Neuronal stem cell (in vitro differentiated cells): Measurements from ENCODE around the gene KCNH6.

Experiments used
- DNase-seq: peaks from one replicate; pipeline ENCODE4 v3.0.0-alpha.2; 2013; ENCODE audit warnings: low spot score
- H2AFZ ChIP-seq: one replicate; pipeline ENCODE4 v1.6.1; 2013; ENCODE audit warnings: mild to moderate bottlenecking, low read length, inconsistent platforms
- H2AK5ac ChIP-seq: 2 replicates; pipeline ENCODE4 v1.6.1; 2013; ENCODE audit warnings: low read depth, mild to moderate bottlenecking, inconsistent platforms, low read length, moderate library complexity, mixed read lengths
- H2BK120ac ChIP-seq: 2 replicates; pipeline ENCODE4 v1.6.1; 2013; ENCODE audit warnings: low read depth, mild to moderate bottlenecking, inconsistent platforms, low read length, moderate library complexity, mixed read lengths
- H2BK12ac ChIP-seq: one replicate; pipeline ENCODE4 v1.6.1; 2013; ENCODE audit warnings: low read length, inconsistent platforms
- H2BK15ac ChIP-seq: 2 replicates; pipeline ENCODE4 v1.6.1; 2013; ENCODE audit warnings: mild to moderate bottlenecking, low read length, inconsistent platforms, mixed read lengths
- H2BK5ac ChIP-seq: one replicate; pipeline ENCODE4 v1.6.1; 2013; ENCODE audit warnings: inconsistent platforms, mild to moderate bottlenecking, low read length, moderate library complexity
- H3K14ac ChIP-seq: one replicate; pipeline ENCODE4 v1.6.1; 2013; ENCODE audit warnings: low read length, inconsistent platforms
- H3K18ac ChIP-seq: 2 replicates; pipeline ENCODE4 v1.6.1; 2013; ENCODE audit warnings: low read length, inconsistent platforms
- H3K23ac ChIP-seq: 2 replicates; pipeline ENCODE4 v1.6.1; 2013; ENCODE audit warnings: low read depth, mild to moderate bottlenecking, mixed read lengths, low read length, inconsistent platforms; ENCODE audit not compliant: poor library complexity
- H3K27ac ChIP-seq: replicated peaks from 3 replicates; pipeline ENCODE4 v1.5.1; 2013; ENCODE audit warnings: low read length, inconsistent platforms
- H3K27me3 ChIP-seq, 3 experiments: 2 replicates each; pipeline ENCODE4 v1.6.1; 2013; ENCODE audit warnings: low read length in 3 of 3, mild to moderate bottlenecking in 2 of 3, inconsistent platforms in 1 of 3, low read depth in 1 of 3, mixed read lengths in 1 of 3, moderate library complexity in 1 of 3; ENCODE audit not compliant: control insufficient read depth in 3 of 3, insufficient read depth in 3 of 3
- H3K36me3 ChIP-seq, 2 donors: replicated peaks in 1 of 2; 2 replicates each; pipeline ENCODE4 v1.6.1; 2013; ENCODE audit warnings: low read length in 2 of 2; ENCODE audit not compliant: control insufficient read depth in 2 of 2, insufficient read depth in 2 of 2
- H3K4ac ChIP-seq: 2 replicates; pipeline ENCODE4 v1.6.1; 2013; ENCODE audit warnings: inconsistent platforms, mild to moderate bottlenecking, low read length, moderate library complexity
- H3K4me1 ChIP-seq, 2 donors: 1 replicate in 1 of 2; 2 replicates in 1 of 2; pipeline ENCODE4 v1.6.1; 2013; ENCODE audit warnings: low read length in 2 of 2, low read depth in 1 of 2; ENCODE audit not compliant: control insufficient read depth in 2 of 2, insufficient read depth in 1 of 2
- H3K4me2 ChIP-seq: one replicate; pipeline ENCODE4 v1.6.1; 2013; ENCODE audit warnings: mild to moderate bottlenecking, low read length, inconsistent platforms; ENCODE audit not compliant: insufficient read depth, poor library complexity, severe bottlenecking
- H3K4me3 ChIP-seq, 2 donors: 2 replicates each; pipeline ENCODE4 v1.5.1; 2013; ENCODE audit warnings: low read length in 2 of 2, mild to moderate bottlenecking in 2 of 2, inconsistent platforms in 1 of 2, moderate library complexity in 1 of 2
- H3K79me1 ChIP-seq: one replicate; pipeline ENCODE4 v1.6.1; 2013; ENCODE audit warnings: low read depth, mild to moderate bottlenecking, inconsistent platforms, low read length, moderate library complexity
- H3K9ac ChIP-seq: one replicate; pipeline ENCODE4 v1.6.1; 2013; ENCODE audit warnings: mild to moderate bottlenecking, low read depth, low read length, inconsistent platforms; ENCODE audit not compliant: poor library complexity
- H3K9me3 ChIP-seq, 2 donors: replicated peaks in 1 of 2; 2 replicates each; pipeline versions ENCODE3 to v1.6.1; 2013; ENCODE audit warnings: low read length in 2 of 2, mild to moderate bottlenecking in 2 of 2, inconsistent platforms in 1 of 2, low read depth in 1 of 2, mixed read lengths in 1 of 2, moderate library complexity in 1 of 2; ENCODE audit not compliant: control insufficient read depth in 2 of 2, insufficient read depth in 1 of 2
- H4K8ac ChIP-seq: one replicate; pipeline ENCODE4 v1.6.1; 2013; ENCODE audit warnings: low read depth, mild to moderate bottlenecking, inconsistent platforms, low read length, moderate library complexity
- H4K91ac ChIP-seq: one replicate; pipeline ENCODE4 v1.6.1; 2013; ENCODE audit warnings: low read length, low read depth, mild to moderate bottlenecking, inconsistent platforms; ENCODE audit not compliant: poor library complexity
- WGBS, 2 donors: extraction: QIAGEN DNeasy Blood & Tissue Kit; methylation state at CpG; one replicate each; pipeline ENCODE4 v1.1.7; 2013; ENCODE audit warnings: missing lambda C conversion rate in 2 of 2, mixed read lengths in 1 of 2; ENCODE audit not compliant: insufficient read length in 2 of 2, insufficient replicate concordance in 1 of 2; ENCODE audit errors: extremely low coverage in 2 of 2; 5-methylcytosine and 5-hydroxymethylcytosine counted together

Gene KCNH6

GRCh38 chr17:63530557-63531021 lies 7.4 kb downstream of the KCNH6 start:
- no CpG with 5 or more reads among the region's 3 CpGs for WGBS, 2 donors
- peaks cover 0 to 42% (median 3%) of the 10 kb centered on the region in 3 experiments for H3K27me3 ChIP-seq
- H3K9ac ChIP-seq = no peak overlapping the region
- no peak overlapping the region for H2BK12ac ChIP-seq
- H3K23ac ChIP-seq = no peak overlapping the region
- no peaks in the 10 kb centered on the region for H3K79me1 ChIP-seq
- no peak for DNase-seq
- H2AK5ac ChIP-seq = no peak overlapping the region
- H3K14ac ChIP-seq = peak overlapping the region; percentile 21
- no peak overlapping the region for H2AFZ ChIP-seq
- no peak overlapping the region for H4K91ac ChIP-seq
- H3K27ac ChIP-seq = no peak overlapping the region
- H2BK120ac ChIP-seq = peak overlapping the region; percentile 31
- no peak overlapping the region for H4K8ac ChIP-seq
- no peak overlapping the region for H2BK5ac ChIP-seq
- H3K4me1 ChIP-seq = no peaks in the 10 kb centered on the region
- H3K18ac ChIP-seq = peak overlapping the region; percentile 33
- H3K36me3 ChIP-seq = no peaks in the 10 kb centered on the region
- no peak overlapping the region for H2BK15ac ChIP-seq
- H3K4me3 ChIP-seq = no peak overlapping the region
- H3K9me3 ChIP-seq = no peaks in the 10 kb centered on the region
- no peak overlapping the region for H3K4ac ChIP-seq
- H3K4me2 ChIP-seq = no peak overlapping the region

- H3K79me1 ChIP-seq = no peaks in the 10 kb centered on the region
- H3K4me3 ChIP-seq = no peak overlapping the region
- H4K91ac ChIP-seq = no peak overlapping the region
- H2BK120ac ChIP-seq = no peak overlapping the region
- H3K9ac ChIP-seq = no peak overlapping the region
- no peak overlapping the region for H3K18ac ChIP-seq
- H4K8ac ChIP-seq = no peak overlapping the region
- no peak overlapping the region for H2AFZ ChIP-seq
- no peak overlapping the region for H2BK15ac ChIP-seq
- H3K4me2 ChIP-seq = no peak overlapping the region
- peak overlapping the region; percentile 21 for H3K14ac ChIP-seq
- no peak overlapping the region for H2AK5ac ChIP-seq
- no CpG with 5 or more reads among the region's 10 CpGs for WGBS, 2 donors
- no peaks in the 10 kb centered on the region for H3K36me3 ChIP-seq
- no peak overlapping the region for H2BK5ac ChIP-seq
- H3K23ac ChIP-seq = peak overlapping the region; percentile 34
- no peaks in the 10 kb centered on the region for H3K4me1 ChIP-seq
- H2BK12ac ChIP-seq = no peak overlapping the region
- H3K9me3 ChIP-seq = no peaks in the 10 kb centered on the region
- peaks cover 0 to 35% (median 1%) of the 10 kb centered on the region in 3 experiments for H3K27me3 ChIP-seq
- no peak overlapping the region for H3K4ac ChIP-seq
- no peak for DNase-seq
- no peak overlapping the region for H3K27ac ChIP-seq
Measured at GRCh38 chr17:63531022-63531965, 8.1 kb downstream of the KCNH6 start.

GRCh38 chr17:63533433-63534077 lies 10.4 kb downstream of the KCNH6 start:
- no peaks in the 10 kb centered on the region for H3K4me1 ChIP-seq

GRCh38 chr17:63534078-63534570 lies 11.0 kb downstream of the KCNH6 start:
- Histone ChIP-seq H3K79me1 (no peaks in the 10 kb centered on the region), H3K4ac (no peak overlapping the region), H3K14ac (peak overlapping the region; percentile 66), H2BK15ac (no peak overlapping the region), H2BK12ac (no peak overlapping the region), H3K9me3 (peaks cover 0 to 1% of the 10 kb centered on the region in 2 donors), H3K9ac (peak overlapping the region; percentile 4), H3K27ac (no peak overlapping the region), H2BK5ac (no peak overlapping the region), H3K4me2 (no peak overlapping the region), H3K4me1 (no peaks in the 10 kb centered on the region), H3K4me3 (no peak overlapping the region), H2AFZ (no peak overlapping the region), H3K23ac (peak overlapping the region; percentile 77), H3K18ac (peak overlapping the region; percentile 44), H2AK5ac (peak overlapping the region; percentile 52), H3K36me3 (no peaks in the 10 kb centered on the region), H3K27me3 (peaks cover 0 to 18% (median 11%) of the 10 kb centered on the region in 3 experiments), H4K8ac (no peak overlapping the region), H4K91ac (no peak overlapping the region), H2BK120ac (no peak overlapping the region)
- no peak for DNase-seq
- no CpG with 5 or more reads among the region's 17 CpGs for WGBS, 2 donors

More at GRCh38 chr17:63533433-63534077, 10.4 kb downstream of the KCNH6 start:
- no peak overlapping the region for H3K27ac ChIP-seq
- no peaks in the 10 kb centered on the region for H3K79me1 ChIP-seq
- no peak overlapping the region for H3K4me2 ChIP-seq
- no peak overlapping the region for H2BK15ac ChIP-seq
- no peak overlapping the region for H2AFZ ChIP-seq
- no peak overlapping the region for H4K8ac ChIP-seq
- no peaks in the 10 kb centered on the region for H3K36me3 ChIP-seq
- no CpG with 5 or more reads among the region's 20 CpGs for WGBS, 2 donors
- peak overlapping the region; percentile 26 for H2AK5ac ChIP-seq
- no peak for DNase-seq
- H4K91ac ChIP-seq = no peak overlapping the region
- no peak overlapping the region for H3K4me3 ChIP-seq
- no peak overlapping the region for H2BK120ac ChIP-seq
- no peak overlapping the region for H3K4ac ChIP-seq
- H2BK12ac ChIP-seq = no peak overlapping the region
- H3K9me3 ChIP-seq = no peaks in the 10 kb centered on the region
- peak overlapping the region; percentile 32 for H3K14ac ChIP-seq
- peak overlapping the region; percentile 4 for H3K9ac ChIP-seq
- peak overlapping the region; percentile 44 for H3K18ac ChIP-seq
- H3K27me3 ChIP-seq = peaks cover 0 to 18% (median 5%) of the 10 kb centered on the region in 3 experiments
- H2BK5ac ChIP-seq = no peak overlapping the region
- H3K23ac ChIP-seq = peak overlapping the region; percentile 77
